ENCODE measurements around the gene NCKIPSD.

GRCh38 chr3:48708481-48708889 lies 22.8 kb upstream of the NCKIPSD start:
- no peak for TF ChIP-seq CTCF (IDR thresholded peaks at IDR 0.05)
- no peak for TF ChIP-seq POLR2A (IDR thresholded peaks at IDR 0.05)
